NK-92 treated with Interleukin-12 subunit alpha and Interleukin-12 subunit beta, amount 100 ng/mL, for 24 hours (cell line): ENCODE data around the gene SATB1.

Experiments
- DNase-seq: peaks from one replicate; lab custom pipeline; 2025; lab: John Stamatoyannopoulos, UW

Gene SATB1

GRCh38 chr3:18431266-18431665 is 6.1 kb upstream of the SATB1 start:
- no peak for DNase-seq

GRCh38 chr3:18428991-18429745 is 4.0 kb upstream of the SATB1 start:
- no peak for DNase-seq

- DNase-seq: no peak
Measured at GRCh38 chr3:18428036-18428435, 2.9 kb upstream of the SATB1 start.

- DNase-seq: no peak
Measured at GRCh38 chr3:18426597-18427193, 1.6 kb upstream of the SATB1 start.

- no peak for DNase-seq
Measured at GRCh38 chr3:18425641-18426257, 610 bp upstream of the SATB1 start.

GRCh38 chr3:18424213-18424728 is 868 bp downstream of the SATB1 start:
- no peak for DNase-seq

GRCh38 chr3:18423401-18424212 is 1.5 kb downstream of the SATB1 start:
- DNase-seq: no peak

GRCh38 chr3:18422972-18423371 is 2.2 kb downstream of the SATB1 start:
- DNase-seq: no peak

- DNase-seq: no peak
Measured at GRCh38 chr3:18420555-18420954, 4.6 kb downstream of the SATB1 start.

GRCh38 chr3:18419232-18419631 is 5.9 kb downstream of the SATB1 start:
- DNase-seq: no peak

- no peak for DNase-seq
Measured at GRCh38 chr3:18417904-18418572, 7.1 kb downstream of the SATB1 start.

- DNase-seq: no peak
Measured at GRCh38 chr3:18416332-18416731, 8.8 kb downstream of the SATB1 start.

- no peak for DNase-seq
Measured at GRCh38 chr3:18415839-18416238, 9.3 kb downstream of the SATB1 start.

- DNase-seq: no peak
Measured at GRCh38 chr3:18415167-18415566, 10.0 kb downstream of the SATB1 start.

- no peak for DNase-seq
Measured at GRCh38 chr3:18412684-18413083, 12.5 kb downstream of the SATB1 start.

- DNase-seq: no peak
Measured at GRCh38 chr3:18411541-18411940, 13.6 kb downstream of the SATB1 start.

GRCh38 chr3:18410205-18410604 is 14.9 kb downstream of the SATB1 start:
- no peak for DNase-seq

GRCh38 chr3:18409266-18409665 is 15.9 kb downstream of the SATB1 start:
- DNase-seq: no peak

GRCh38 chr3:18405141-18405540 is 20.0 kb downstream of the SATB1 start:
- DNase-seq: no peak

GRCh38 chr3:18403061-18403460 is 22.1 kb downstream of the SATB1 start:
- no peak for DNase-seq

GRCh38 chr3:18402239-18402799 is 22.8 kb downstream of the SATB1 start:
- DNase-seq: no peak
